ENCODE data around the gene TOLLIP. TPM values are rescaled to one million over a fixed set of nuclear protein-coding genes. Genes with fewer than 3 reads are reported as not detected.
"Not testable (repeated sequence)": the region's sequence is repeated elsewhere in the genome, so short reads cannot be mapped to it uniquely, and the experiment has no call there.

The TOLLIP gene
- total RNA-seq, 5 donors from 2014 or later (not counting 1 experiment from before 2014, with no cell fraction given) = 44.4 to 54.1 (median 50.8) TPM

DNA sequence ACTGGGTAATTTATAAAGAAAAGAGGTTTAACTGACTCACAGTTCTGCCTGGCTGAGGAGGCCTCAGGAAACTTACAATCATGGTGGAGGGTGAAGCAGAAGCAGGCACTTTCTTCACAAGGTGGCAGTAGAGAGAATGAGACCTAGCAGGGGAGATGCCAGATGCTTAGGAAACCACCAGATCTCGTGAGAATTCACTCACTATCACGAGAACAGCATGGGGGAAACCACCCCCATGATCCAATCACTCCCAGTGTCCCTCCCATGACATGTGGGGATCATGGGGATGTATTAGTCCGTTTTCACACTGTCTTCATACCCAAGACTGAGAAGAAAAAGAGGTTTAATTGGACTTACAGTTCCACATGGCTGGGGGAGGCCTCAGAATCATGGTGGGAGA lies 45.0 kb downstream of the TOLLIP start:
- H3K36me3 ChIP-seq (ENCODE audit: control insufficient read depth in 2 of 2, extremely low read depth in 1 of 2, insufficient read depth in 1 of 2, low read length in 1 of 2); CTCF ChIA-PET; H3K9me3 ChIP-seq; H3K36me3 Mint-ChIP-seq; H3K27ac ChIP-seq (ENCODE audit: low read length); POLR2A ChIA-PET; H3K27me3 ChIP-seq (replicated peaks in 1 of 2; ENCODE audit: control insufficient read depth in 2 of 2, extremely low read depth in 1 of 2, insufficient read depth in 2 of 2, low read length in 1 of 2); H3K27me3 Mint-ChIP-seq; H3K4me3 ChIP-seq (ENCODE audit: control insufficient read depth in 1 of 2, extremely low read depth in 1 of 2, low read length in 1 of 2); H3K4me3 Mint-ChIP-seq: not testable (repeated sequence)
- peaks cover 3 to 29% of the 10 kb centered on the region in 2 experiments for H3K4me1 ChIP-seq (ENCODE audit: control insufficient read depth in 1 of 2, extremely low read depth in 1 of 2, insufficient read depth in 2 of 2, low read length in 2 of 2)
- WGBS (ENCODE audit: insufficient coverage) = no CpG with 5 or more reads among the region's 3 CpGs
- DNase-seq (peak in 17 of 35 experiments; percentile 2 to 72 (median 15)), ATAC-seq (replicated peaks in 1 of 4) (peak; percentile 14 to 25 (median 22))
- H3K27ac Mint-ChIP-seq = peak overlapping the region; percentile 61 to 80
- H3K4me1 Mint-ChIP-seq = peaks cover 10 to 33% (median 17%) of the 10 kb centered on the region in 3 donors
- H3K9me3 Mint-ChIP-seq = peaks cover 0 to 10% (median 3%) of the 10 kb centered on the region in 3 donors

DNA sequence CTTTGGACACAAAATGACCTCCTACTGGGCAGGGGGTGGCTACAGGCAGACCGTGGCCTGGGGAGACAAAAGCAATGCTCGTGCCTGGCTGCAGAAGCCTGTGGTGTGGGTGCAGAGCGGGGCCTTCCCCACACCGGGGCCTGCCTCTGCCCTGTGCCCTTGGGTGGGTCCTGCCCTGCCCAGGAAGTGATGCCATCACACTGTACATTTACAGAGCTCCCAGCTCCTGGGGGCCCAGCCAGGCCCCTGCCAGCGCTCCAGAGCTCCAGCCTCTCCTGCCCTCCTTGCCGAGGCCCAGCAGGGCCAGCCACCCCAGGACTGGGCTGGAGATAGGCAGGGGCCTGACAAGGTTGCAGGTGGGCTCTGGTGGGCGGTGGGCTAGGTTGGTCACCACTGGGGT lies 46.4 kb downstream of the TOLLIP start:
- POLR2A ChIA-PET = interaction anchor here in 1 of 2 donors (0.5 kb wide), 1 partner anchor 47 kb away, joined by 3 read pairs; the partner anchor contains the start of gene TOLLIP
- H3K4me1 Mint-ChIP-seq = peaks cover 10 to 29% (median 17%) of the 10 kb centered on the region in 3 donors
- Histone ChIP-seq H3K36me3 (ENCODE audit: control insufficient read depth in 2 of 2, extremely low read depth in 1 of 2, insufficient read depth in 1 of 2, low read length in 1 of 2) (no peaks in the 10 kb centered on the region), H3K27me3 (replicated peaks in 1 of 2; ENCODE audit: control insufficient read depth in 2 of 2, extremely low read depth in 1 of 2, insufficient read depth in 2 of 2, low read length in 1 of 2) (peaks cover 0 to 3% of the 10 kb centered on the region in 2 experiments), H3K4me3 (ENCODE audit: control insufficient read depth in 1 of 2, extremely low read depth in 1 of 2, low read length in 1 of 2) (peak overlapping the region; percentile 61 to 66), H3K9me3 (no peaks in the 10 kb centered on the region), H3K27ac (ENCODE audit: low read length) (peak overlapping the region; percentile 73), H3K4me1 (ENCODE audit: control insufficient read depth in 1 of 2, extremely low read depth in 1 of 2, insufficient read depth in 2 of 2, low read length in 2 of 2) (peaks cover 3 to 28% of the 10 kb centered on the region in 2 experiments)
- peak overlapping the region; percentile 71 to 84 (median 79) for H3K4me3 Mint-ChIP-seq
- peaks cover 3% of the 10 kb centered on the region for H3K36me3 Mint-ChIP-seq
- WGBS (ENCODE audit: insufficient coverage) = 33% methylated on average over 7 of the region's 7 CpGs
- DNase-seq (peak in 9 of 35 experiments; percentile 8 to 40 (median 21)), ATAC-seq (replicated peaks in 1 of 4) (peak; percentile 53 to 61 (median 58))
- H3K9me3 Mint-ChIP-seq = peaks cover 0 to 10% (median 3%) of the 10 kb centered on the region in 3 donors
- no peaks in the 10 kb centered on the region for H3K27me3 Mint-ChIP-seq
- CTCF ChIA-PET = interaction anchor here in 1 of 2 donors (0.6 kb wide), 1 partner anchor 267 kb away, joined by 4 read pairs; no protein-coding TSS in a partner anchor
- H3K27ac Mint-ChIP-seq = peak overlapping the region; percentile 89 to 93

GRCh38 chr11:1262172-1263006 lies 47.0 kb downstream of the TOLLIP start:
- H3K9me3 Mint-ChIP-seq = peaks cover 0 to 10% (median 3%) of the 10 kb centered on the region in 3 donors
- Histone ChIP-seq H3K27ac (ENCODE audit: low read length) (peak overlapping the region; percentile 73), H3K4me1 (ENCODE audit: control insufficient read depth in 1 of 2, extremely low read depth in 1 of 2, insufficient read depth in 2 of 2, low read length in 2 of 2) (peaks cover 3 to 22% of the 10 kb centered on the region in 2 experiments), H3K36me3 (ENCODE audit: control insufficient read depth in 2 of 2, extremely low read depth in 1 of 2, insufficient read depth in 1 of 2, low read length in 1 of 2) (no peaks in the 10 kb centered on the region), H3K4me3 (ENCODE audit: control insufficient read depth in 1 of 2, extremely low read depth in 1 of 2, low read length in 1 of 2) (peak overlapping the region; percentile 61 to 66), H3K27me3 (replicated peaks in 1 of 2; ENCODE audit: control insufficient read depth in 2 of 2, extremely low read depth in 1 of 2, insufficient read depth in 2 of 2, low read length in 1 of 2) (peaks cover 0 to 3% of the 10 kb centered on the region in 2 experiments), H3K9me3 (no peaks in the 10 kb centered on the region)
- H3K36me3 Mint-ChIP-seq = peaks cover 3% of the 10 kb centered on the region
- DNase-seq = peak; percentile 67 to 90 (median 81)
- WGBS (ENCODE audit: insufficient coverage) = 18% methylated on average over 23 of the region's 31 CpGs
- ATAC-seq (replicated peaks in 1 of 4) = peak; percentile 90 to 95 (median 94)
- no peaks in the 10 kb centered on the region for H3K27me3 Mint-ChIP-seq
- H3K4me1 Mint-ChIP-seq = peaks cover 10 to 26% (median 17%) of the 10 kb centered on the region in 3 donors
- CTCF ChIA-PET = no interaction called here
- H3K4me3 Mint-ChIP-seq = peak overlapping the region; percentile 71 to 84 (median 79)
- H3K27ac Mint-ChIP-seq = peak overlapping the region; percentile 89 to 93
- POLR2A ChIA-PET = no interaction called here

GRCh38 chr11:1261241-1262071 lies 48.0 kb downstream of the TOLLIP start:
- Mint-ChIP-seq H3K4me1 (peaks cover 10 to 17% (median 17%) of the 10 kb centered on the region in 3 donors), H3K36me3 (peaks cover 3% of the 10 kb centered on the region), H3K27me3 (no peaks in the 10 kb centered on the region), H3K4me3 (peak overlapping the region in 2 of 3 donors; percentile 79 to 84), H3K9me3 (peaks cover 0 to 10% (median 3%) of the 10 kb centered on the region in 3 donors), H3K27ac (no peak overlapping the region)
- ChIA-PET POLR2A (no interaction called here), CTCF (no interaction called here)
- H3K4me3 ChIP-seq (ENCODE audit: control insufficient read depth in 1 of 2, extremely low read depth in 1 of 2, low read length in 1 of 2) = no peak overlapping the region
- peaks cover 0 to 9% of the 10 kb centered on the region in 2 experiments for H3K27me3 ChIP-seq (replicated peaks in 1 of 2; ENCODE audit: control insufficient read depth in 2 of 2, extremely low read depth in 1 of 2, insufficient read depth in 2 of 2, low read length in 1 of 2)
- peak overlapping the region; percentile 73 for H3K27ac ChIP-seq (ENCODE audit: low read length)
- no peaks in the 10 kb centered on the region for H3K36me3 ChIP-seq (ENCODE audit: control insufficient read depth in 2 of 2, extremely low read depth in 1 of 2, insufficient read depth in 1 of 2, low read length in 1 of 2)
- no peak for DNase-seq
- no peaks in the 10 kb centered on the region for H3K9me3 ChIP-seq
- no peak for ATAC-seq (replicated peaks in 1 of 4)
- H3K4me1 ChIP-seq (ENCODE audit: control insufficient read depth in 1 of 2, extremely low read depth in 1 of 2, insufficient read depth in 2 of 2, low read length in 2 of 2) = peaks cover 3 to 22% of the 10 kb centered on the region in 2 experiments
- 94% methylated on average over 39 of the region's 39 CpGs for WGBS (ENCODE audit: insufficient coverage)

GRCh38 chr11:1260620-1261019 lies 48.8 kb downstream of the TOLLIP start:
- ATAC-seq (replicated peaks in 1 of 4) (no peak), DNase-seq (no peak)
- ChIA-PET POLR2A (no interaction called here), CTCF (no interaction called here)
- peak overlapping the region in 1 of 3 donors; percentile 17 for H3K4me3 Mint-ChIP-seq
- Histone ChIP-seq H3K9me3 (no peaks in the 10 kb centered on the region), H3K27ac (ENCODE audit: low read length) (no peak overlapping the region), H3K36me3 (ENCODE audit: control insufficient read depth in 2 of 2, extremely low read depth in 1 of 2, insufficient read depth in 1 of 2, low read length in 1 of 2) (no peaks in the 10 kb centered on the region), H3K27me3 (replicated peaks in 1 of 2; ENCODE audit: control insufficient read depth in 2 of 2, extremely low read depth in 1 of 2, insufficient read depth in 2 of 2, low read length in 1 of 2) (peaks cover 0 to 9% of the 10 kb centered on the region in 2 experiments), H3K4me3 (ENCODE audit: control insufficient read depth in 1 of 2, extremely low read depth in 1 of 2, low read length in 1 of 2) (no peak overlapping the region), H3K4me1 (ENCODE audit: control insufficient read depth in 1 of 2, extremely low read depth in 1 of 2, insufficient read depth in 2 of 2, low read length in 2 of 2) (peaks cover 3 to 22% of the 10 kb centered on the region in 2 experiments)
- 96% methylated on average over 13 of the region's 17 CpGs for WGBS (ENCODE audit: insufficient coverage)
- H3K27ac Mint-ChIP-seq = peak overlapping the region in 1 of 2 donors; percentile 57
- H3K27me3 Mint-ChIP-seq = no peaks in the 10 kb centered on the region
- peaks cover 10 to 17% (median 17%) of the 10 kb centered on the region in 3 donors for H3K4me1 Mint-ChIP-seq
- peaks cover 0 to 10% (median 3%) of the 10 kb centered on the region in 3 donors for H3K9me3 Mint-ChIP-seq
- H3K36me3 Mint-ChIP-seq = peaks cover 3% of the 10 kb centered on the region

- H3K27me3 ChIP-seq (replicated peaks in 1 of 2; ENCODE audit: control insufficient read depth in 2 of 2, extremely low read depth in 1 of 2, insufficient read depth in 2 of 2, low read length in 1 of 2) = peaks cover 0 to 9% of the 10 kb centered on the region in 2 experiments
- H3K4me1 Mint-ChIP-seq = peaks cover 10 to 17% (median 17%) of the 10 kb centered on the region in 3 donors
- WGBS (ENCODE audit: insufficient coverage) = no CpG with 5 or more reads among the region's 10 CpGs
- DNase-seq (peak in 12 of 35 experiments; percentile 10 to 48 (median 20)), ATAC-seq (replicated peaks in 1 of 4) (peak in 1 of 4 experiments; percentile 30)
- no peak overlapping the region for H3K4me3 Mint-ChIP-seq
- H3K27ac ChIP-seq (ENCODE audit: low read length) = no peak overlapping the region
- no peaks in the 10 kb centered on the region for H3K27me3 Mint-ChIP-seq
- ChIA-PET POLR2A (no interaction called here), CTCF (no interaction called here)
- H3K4me3 ChIP-seq (ENCODE audit: control insufficient read depth in 1 of 2, extremely low read depth in 1 of 2, low read length in 1 of 2) = no peak overlapping the region
- peaks cover 3 to 22% of the 10 kb centered on the region in 2 experiments for H3K4me1 ChIP-seq (ENCODE audit: control insufficient read depth in 1 of 2, extremely low read depth in 1 of 2, insufficient read depth in 2 of 2, low read length in 2 of 2)
- H3K27ac Mint-ChIP-seq = no peak overlapping the region
- no peaks in the 10 kb centered on the region for H3K36me3 ChIP-seq (ENCODE audit: control insufficient read depth in 2 of 2, extremely low read depth in 1 of 2, insufficient read depth in 1 of 2, low read length in 1 of 2)
- no peaks in the 10 kb centered on the region for H3K9me3 ChIP-seq
- peaks cover 0 to 7% (median 3%) of the 10 kb centered on the region in 3 donors for H3K9me3 Mint-ChIP-seq
- H3K36me3 Mint-ChIP-seq = peaks cover 3% of the 10 kb centered on the region
Observed at GRCh38 chr11:1260023-1260501, 49.4 kb downstream of the TOLLIP start.

Measured in T-cell (primary cell).